Neural progenitor cell (in vitro differentiated cells): Measurements from ENCODE around the gene LUZP1. TPM values are rescaled to one million over a fixed set of nuclear protein-coding genes. Genes with fewer than 3 reads are reported as not detected.

Source experiments
- DNase-seq: peaks from one replicate; pipeline ENCODE4 v3.0.0-alpha.2; 2016; ENCODE audit warnings: low spot score
- H2AFZ ChIP-seq: fragments of 200-600 bp; sonication (generic); replicated peaks from 2 replicates; pipeline ENCODE4 v1.6.1; 2016; ENCODE audit warnings: antibody characterized with exemption
- H3F3A ChIP-seq: fragments of 200-600 bp; sonication (generic); 2 replicates; pipeline ENCODE4 v1.6.1; 2016; ENCODE audit warnings: antibody characterized with exemption, low read depth
- H3K27ac ChIP-seq: fragments of 200-600 bp; sonication (generic); 2 replicates; pipeline ENCODE4 v1.5.1; 2016; ENCODE audit warnings: mild to moderate bottlenecking
- H3K27me3 ChIP-seq: fragments of 200-600 bp; sonication (generic); 2 replicates; pipeline ENCODE4 v1.6.1; 2016; ENCODE audit warnings: mild to moderate bottlenecking, moderate library complexity
- H3K36me3 ChIP-seq: fragments of 200-600 bp; sonication (generic); 2 replicates; pipeline ENCODE4 v1.5.1; 2016
- H3K4me1 ChIP-seq: fragments of 200-600 bp; sonication (generic); 2 replicates; pipeline ENCODE4 v1.6.1; 2016; ENCODE audit warnings: mixed run types
- H3K4me2 ChIP-seq: fragments of 200-600 bp; sonication (generic); 2 replicates; pipeline ENCODE4 v1.6.1; 2016
- H3K4me3 ChIP-seq: fragments of 200-600 bp; sonication (generic); 2 replicates; pipeline ENCODE4 v1.5.1; 2016
- H3K79me2 ChIP-seq: fragments of 200-600 bp; sonication (generic); 2 replicates; pipeline ENCODE4 v1.6.1; 2016; ENCODE audit warnings: low read depth
- H3K9ac ChIP-seq: fragments of 200-600 bp; sonication (generic); 2 replicates; pipeline ENCODE4 v1.6.1; 2016
- H3K9me3 ChIP-seq: fragments of 200-600 bp; sonication (generic); 2 replicates; pipeline ENCODE4 v1.5.1; 2016; ENCODE audit warnings: low read depth
- H4K20me1 ChIP-seq: fragments of 200-600 bp; sonication (generic); 2 replicates; pipeline ENCODE4 v1.6.1; 2016; ENCODE audit warnings: low read depth
- H3K27ac Mint-ChIP-seq: 3 replicates; pipeline ENCODE4 v1.8.0; 2021; ENCODE audit warnings: mixed read lengths
- H3K27me3 Mint-ChIP-seq: 2 replicates; pipeline ENCODE4 v1.8.0; 2022; ENCODE audit warnings: low read depth, mild to moderate bottlenecking, inconsistent platforms, moderate library complexity, mixed read lengths; ENCODE audit not compliant: insufficient read depth
- H3K36me3 Mint-ChIP-seq: 3 replicates; pipeline ENCODE4 v1.8.0; 2021; ENCODE audit warnings: mixed read lengths
- H3K4me1 Mint-ChIP-seq: 3 replicates; pipeline ENCODE4 v1.8.0; 2021; ENCODE audit warnings: mixed read lengths
- H3K4me3 Mint-ChIP-seq: 3 replicates; pipeline ENCODE4 v1.8.0; 2021; ENCODE audit warnings: mild to moderate bottlenecking, moderate library complexity, mixed read lengths
- H3K9me3 Mint-ChIP-seq: 3 replicates; pipeline ENCODE4 v1.8.0; 2020; ENCODE audit warnings: mixed read lengths
- CTCF ChIP-seq: fragments of 200-600 bp; sonication (generic); IDR thresholded peaks from 2 replicates; pipeline ENCODE4 v1.5.1; 2017; ENCODE audit warnings: antibody characterized with exemption, mild to moderate bottlenecking
- EZH2 ChIP-seq: fragments of 200-600 bp; sonication (generic); IDR thresholded peaks from 2 replicates; pipeline ENCODE4 v1.6.1; 2017; ENCODE audit warnings: antibody characterized with exemption, mild to moderate bottlenecking, moderate library complexity
- EZH2phosphoT487 ChIP-seq: fragments of 200-600 bp; sonication (generic); IDR thresholded peaks from 2 replicates; pipeline ENCODE4 v1.6.1; 2017; ENCODE audit warnings: antibody characterized with exemption
- total RNA-seq: library from RNA; depleted of rRNA; stranded (reverse); fragments of >200 nt; gene quantifications from 2 replicates; pipeline ENCODE4 v1.2.3, GENCODE V29; 2015; ENCODE audit warnings: low replicate concordance

Gene LUZP1
- total RNA-seq, 1 donor from 2014 or later = 39.1 TPM

GRCh38 chr1:23122023-23122748, 46.5 kb downstream of the LUZP1 start:
- H3K9me3 ChIP-seq = no peaks in the 10 kb centered on the region
- H3K4me3 Mint-ChIP-seq = no peak overlapping the region
- H3K79me2 ChIP-seq = peaks cover 100% of the 10 kb centered on the region
- peaks cover 9% of the 10 kb centered on the region for H3K4me1 ChIP-seq
- no peaks in the 10 kb centered on the region for H3K27me3 Mint-ChIP-seq
- no peaks in the 10 kb centered on the region for H3K27me3 ChIP-seq
- no peak overlapping the region for H2AFZ ChIP-seq
- DNase-seq = peak; percentile 25
- H3K9me3 Mint-ChIP-seq = no peaks in the 10 kb centered on the region
- H3K36me3 ChIP-seq = no peaks in the 10 kb centered on the region
- H3K9ac ChIP-seq = no peak overlapping the region
- peaks cover 90% of the 10 kb centered on the region for H4K20me1 ChIP-seq
- H3K36me3 Mint-ChIP-seq = no peaks in the 10 kb centered on the region
- peaks cover 14% of the 10 kb centered on the region for H3F3A ChIP-seq
- H3K27ac Mint-ChIP-seq = no peak overlapping the region
- TF ChIP-seq EZH2 = no peak
- TF ChIP-seq EZH2phosphoT487 = no peak
- no peak for TF ChIP-seq CTCF
- peaks cover 21% of the 10 kb centered on the region for H3K4me1 Mint-ChIP-seq
- no peak overlapping the region for H3K4me3 ChIP-seq
- peak overlapping the region; percentile 34 for H3K4me2 ChIP-seq
- peak overlapping the region; percentile 18 for H3K27ac ChIP-seq

GRCh38 chr1:23120383-23120782, 48.3 kb downstream of the LUZP1 start:
- Histone ChIP-seq H3F3A (peaks cover 8% of the 10 kb centered on the region), H3K9me3 (no peaks in the 10 kb centered on the region), H4K20me1 (peaks cover 92% of the 10 kb centered on the region), H3K36me3 (no peaks in the 10 kb centered on the region), H2AFZ (no peak overlapping the region), H3K4me3 (no peak overlapping the region), H3K79me2 (peaks cover 99% of the 10 kb centered on the region), H3K27ac (no peak overlapping the region), H3K4me1 (peaks cover 9% of the 10 kb centered on the region), H3K27me3 (no peaks in the 10 kb centered on the region), H3K4me2 (no peak overlapping the region), H3K9ac (no peak overlapping the region)
- DNase-seq = no peak
- peaks cover 23% of the 10 kb centered on the region for H3K4me1 Mint-ChIP-seq
- H3K27ac Mint-ChIP-seq = no peak overlapping the region
- no peaks in the 10 kb centered on the region for H3K9me3 Mint-ChIP-seq
- no peak overlapping the region for H3K4me3 Mint-ChIP-seq
- TF ChIP-seq CTCF (no peak), EZH2phosphoT487 (no peak), EZH2 (no peak)
- H3K27me3 Mint-ChIP-seq = no peaks in the 10 kb centered on the region
- no peaks in the 10 kb centered on the region for H3K36me3 Mint-ChIP-seq

- no peak overlapping the region for H3K27ac ChIP-seq
- Mint-ChIP-seq H3K4me3 (no peak overlapping the region), H3K27me3 (no peaks in the 10 kb centered on the region), H3K27ac (no peak overlapping the region), H3K9me3 (no peaks in the 10 kb centered on the region), H3K36me3 (no peaks in the 10 kb centered on the region), H3K4me1 (peaks cover 33% of the 10 kb centered on the region)
- H3K27me3 ChIP-seq = no peaks in the 10 kb centered on the region
- no peak overlapping the region for H3K9ac ChIP-seq
- H3K36me3 ChIP-seq = no peaks in the 10 kb centered on the region
- H3K9me3 ChIP-seq = no peaks in the 10 kb centered on the region
- peaks cover 21% of the 10 kb centered on the region for H3K4me1 ChIP-seq
- no peak for DNase-seq
- no peak overlapping the region for H3K4me3 ChIP-seq
- H4K20me1 ChIP-seq = peaks cover 92% of the 10 kb centered on the region
- H2AFZ ChIP-seq = no peak overlapping the region
- peaks cover 10% of the 10 kb centered on the region for H3F3A ChIP-seq
- peaks cover 99% of the 10 kb centered on the region for H3K79me2 ChIP-seq
- no peak overlapping the region for H3K4me2 ChIP-seq
- TF ChIP-seq CTCF (no peak), EZH2phosphoT487 (no peak), EZH2 (no peak)
Observed at GRCh38 chr1:23118957-23119792, 49.5 kb downstream of the LUZP1 start.
